DOHH2 (cell line): ENCODE measurements around the gene ATP13A2.

Experiments
- EZH2phosphoT487 ChIP-seq: fragments of 200-600 bp; sonication (generic); IDR thresholded peaks from 2 replicates; pipeline ENCODE4 v1.6.1; 2017; ENCODE audit warnings: borderline replicate concordance, mild to moderate bottlenecking, antibody characterized with exemption, low read length, moderate library complexity, mixed read lengths
- TF ChIP-seq, protein P1 (sequence below): fragments of 200-600 bp; sonication (generic); IDR thresholded peaks from one replicate; pipeline ENCODE4 v1.5.1; 2014; ENCODE audit warnings: antibody characterized with exemption, mild to moderate bottlenecking, low read depth, low read length; ENCODE audit not compliant: poor library complexity, severe bottlenecking

GRCh38 chr1:17008208-17008855 lies 3.4 kb downstream of the ATP13A2 start:
- TF ChIP-seq, protein P1, sequence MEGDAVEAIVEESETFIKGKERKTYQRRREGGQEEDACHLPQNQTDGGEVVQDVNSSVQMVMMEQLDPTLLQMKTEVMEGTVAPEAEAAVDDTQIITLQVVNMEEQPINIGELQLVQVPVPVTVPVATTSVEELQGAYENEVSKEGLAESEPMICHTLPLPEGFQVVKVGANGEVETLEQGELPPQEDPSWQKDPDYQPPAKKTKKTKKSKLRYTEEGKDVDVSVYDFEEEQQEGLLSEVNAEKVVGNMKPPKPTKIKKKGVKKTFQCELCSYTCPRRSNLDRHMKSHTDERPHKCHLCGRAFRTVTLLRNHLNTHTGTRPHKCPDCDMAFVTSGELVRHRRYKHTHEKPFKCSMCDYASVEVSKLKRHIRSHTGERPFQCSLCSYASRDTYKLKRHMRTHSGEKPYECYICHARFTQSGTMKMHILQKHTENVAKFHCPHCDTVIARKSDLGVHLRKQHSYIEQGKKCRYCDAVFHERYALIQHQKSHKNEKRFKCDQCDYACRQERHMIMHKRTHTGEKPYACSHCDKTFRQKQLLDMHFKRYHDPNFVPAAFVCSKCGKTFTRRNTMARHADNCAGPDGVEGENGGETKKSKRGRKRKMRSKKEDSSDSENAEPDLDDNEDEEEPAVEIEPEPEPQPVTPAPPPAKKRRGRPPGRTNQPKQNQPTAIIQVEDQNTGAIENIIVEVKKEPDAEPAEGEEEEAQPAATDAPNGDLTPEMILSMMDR, result no peak
- TF ChIP-seq EZH2phosphoT487, result no peak
